CD4-positive, alpha-beta T cell treated with Interferon alpha-2 for 1 hour (primary cell): ENCODE data around the gene EXOC1L.
A peak's percentile ranks its signal among the peaks of the same experiment; 100 is the strongest.
"Not testable (repeated sequence)": the region's sequence is repeated elsewhere in the genome, so short reads cannot be mapped to it uniquely, and the experiment has no call there.

Source experiments
- DNase-seq, 2 donors: peaks; one replicate each; pipeline ENCODE4 v3.0.0-alpha.2; 2020 to 2022

The EXOC1L gene

DNA sequence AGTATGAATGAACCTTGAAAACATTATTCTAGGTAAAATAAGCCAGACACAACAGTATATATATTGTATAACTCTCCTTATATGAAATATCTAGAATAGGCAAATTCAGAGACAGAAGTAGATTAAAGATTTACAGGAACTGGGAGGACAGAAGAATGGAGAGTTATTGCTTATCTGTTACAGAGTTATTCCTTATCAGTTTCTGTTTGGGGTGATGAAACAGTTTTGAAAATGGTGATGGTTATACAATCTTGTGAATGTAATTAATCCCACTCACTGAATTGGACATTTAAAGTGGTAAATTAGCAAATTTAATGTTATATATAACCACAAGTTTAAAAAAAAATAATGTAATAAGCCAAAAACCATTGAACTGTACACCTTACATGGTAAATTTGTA lies 19.4 kb downstream of the EXOC1L start:
- DNase-seq: no peak

DNA sequence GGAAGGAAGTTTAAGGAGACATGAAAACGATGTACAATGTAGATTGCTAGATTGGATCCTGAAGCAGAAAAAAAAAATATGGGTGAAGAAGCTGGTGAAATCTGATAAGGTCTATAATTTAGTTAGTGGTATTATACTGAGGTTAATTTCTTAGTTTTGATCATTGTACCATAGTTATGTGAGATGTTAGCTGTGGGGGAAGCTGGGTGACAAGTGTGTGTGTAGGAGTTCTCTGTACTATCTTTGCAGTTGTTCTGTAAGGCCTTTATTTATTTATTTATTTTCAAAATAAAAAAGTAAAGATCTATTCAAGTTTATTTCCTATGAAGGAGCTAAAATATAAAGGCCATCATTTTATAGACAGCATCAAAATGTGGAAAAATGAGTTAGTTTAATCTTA lies 21.4 kb downstream of the EXOC1L start:
- DNase-seq: no peak

DNA sequence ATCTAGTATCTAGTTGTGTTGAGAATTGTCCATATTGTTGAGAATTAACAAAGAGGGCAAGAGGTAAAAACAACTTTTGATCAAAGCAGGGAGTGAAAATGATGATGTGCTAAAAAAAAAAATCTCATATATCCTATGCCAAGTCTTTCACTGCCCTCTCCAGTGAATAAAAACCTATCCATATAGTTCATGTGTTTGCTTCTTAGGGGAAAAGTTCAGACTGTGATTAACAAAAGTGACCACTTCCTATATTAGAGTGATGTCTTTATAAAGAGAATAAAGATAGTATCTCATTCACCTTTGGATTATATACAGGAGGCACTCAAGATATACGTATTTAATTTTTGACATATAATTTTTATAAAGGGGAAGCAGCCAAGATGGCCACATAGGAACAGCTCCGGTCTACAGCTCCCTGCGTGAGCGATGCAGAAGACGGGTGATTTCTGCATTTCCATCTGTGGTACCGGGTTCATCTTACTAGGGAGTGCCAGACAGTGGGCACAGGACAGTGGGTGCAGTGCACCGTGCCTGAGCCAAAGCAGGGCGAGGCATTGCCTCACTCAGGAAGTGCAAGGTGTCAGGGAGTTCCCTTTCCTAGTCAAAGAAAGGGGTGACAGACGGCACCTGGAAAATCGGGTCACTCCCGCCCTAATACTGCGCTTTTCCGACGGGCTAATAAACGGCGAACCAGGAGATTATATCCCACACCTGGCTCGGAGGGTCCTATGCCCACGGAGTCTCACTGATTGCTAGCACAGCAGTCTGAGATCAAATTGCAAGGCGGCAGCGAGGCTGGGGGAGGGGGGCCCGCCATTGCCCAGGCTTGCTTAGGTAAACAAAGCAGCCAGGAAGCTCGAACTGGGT lies 22.0 kb downstream of the EXOC1L start:
- DNase-seq: not testable (repeated sequence)

DNA sequence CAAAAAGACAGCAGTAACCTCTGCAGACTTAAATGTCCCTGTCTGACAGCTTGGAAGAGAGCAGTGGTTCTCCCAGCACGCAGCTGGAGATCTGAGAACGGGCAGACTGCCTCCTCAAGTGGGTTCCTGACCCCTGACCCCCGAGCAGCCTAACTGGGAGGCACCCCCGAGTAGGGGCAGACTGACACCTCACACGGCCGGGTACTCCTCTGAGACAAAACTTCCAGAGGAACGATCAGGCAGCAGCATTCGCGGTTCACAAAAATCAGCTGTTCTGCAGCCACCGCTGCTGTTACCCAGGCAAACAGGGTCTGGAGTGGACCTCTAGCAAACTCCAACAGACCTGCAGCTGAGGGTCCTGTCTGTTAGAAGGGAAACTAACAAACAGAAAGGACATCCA lies 22.7 kb downstream of the EXOC1L start:
- not testable (repeated sequence) for DNase-seq

DNA sequence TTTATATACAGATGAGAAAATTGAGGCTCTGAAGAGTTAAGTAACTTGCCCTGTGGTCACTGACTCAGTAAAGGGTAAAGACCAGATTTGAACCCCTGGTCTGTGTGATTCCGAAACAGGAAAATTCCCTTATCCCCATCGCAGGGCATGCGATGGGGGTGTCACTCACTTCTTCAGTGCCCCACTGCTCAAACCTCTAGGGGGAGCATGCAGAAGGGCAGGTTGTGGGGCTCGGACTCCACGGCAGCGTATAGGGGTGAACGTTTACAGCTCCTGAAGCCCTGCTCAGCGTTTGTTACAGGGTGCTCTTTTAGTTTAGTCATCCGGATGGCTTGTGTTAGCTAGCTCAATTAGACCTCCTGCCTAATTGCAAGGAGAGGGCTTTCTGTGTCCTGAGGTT lies 30.1 kb downstream of the EXOC1L start:
- DNase-seq: no peak

DNA sequence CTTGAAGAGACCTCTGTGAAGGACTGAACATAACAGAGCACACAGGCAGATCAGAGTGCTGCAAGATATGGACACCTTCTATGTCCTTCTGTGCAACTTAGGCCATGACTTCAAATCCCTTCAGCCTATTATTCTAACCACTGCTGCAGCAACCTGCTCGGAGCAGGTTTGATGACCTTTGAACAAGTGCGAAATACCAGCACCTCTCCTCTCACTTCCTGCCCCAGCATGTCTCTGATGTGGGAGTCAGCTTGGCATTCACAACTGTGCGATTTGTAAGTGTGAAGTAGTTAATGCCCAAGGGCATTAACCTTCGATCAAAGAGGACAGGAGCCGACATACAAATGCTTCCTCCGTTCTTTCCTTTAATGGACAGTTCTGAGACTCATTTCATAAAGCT lies 32.3 kb downstream of the EXOC1L start:
- peak in 1 of 2 donors; percentile 26 for DNase-seq

DNA sequence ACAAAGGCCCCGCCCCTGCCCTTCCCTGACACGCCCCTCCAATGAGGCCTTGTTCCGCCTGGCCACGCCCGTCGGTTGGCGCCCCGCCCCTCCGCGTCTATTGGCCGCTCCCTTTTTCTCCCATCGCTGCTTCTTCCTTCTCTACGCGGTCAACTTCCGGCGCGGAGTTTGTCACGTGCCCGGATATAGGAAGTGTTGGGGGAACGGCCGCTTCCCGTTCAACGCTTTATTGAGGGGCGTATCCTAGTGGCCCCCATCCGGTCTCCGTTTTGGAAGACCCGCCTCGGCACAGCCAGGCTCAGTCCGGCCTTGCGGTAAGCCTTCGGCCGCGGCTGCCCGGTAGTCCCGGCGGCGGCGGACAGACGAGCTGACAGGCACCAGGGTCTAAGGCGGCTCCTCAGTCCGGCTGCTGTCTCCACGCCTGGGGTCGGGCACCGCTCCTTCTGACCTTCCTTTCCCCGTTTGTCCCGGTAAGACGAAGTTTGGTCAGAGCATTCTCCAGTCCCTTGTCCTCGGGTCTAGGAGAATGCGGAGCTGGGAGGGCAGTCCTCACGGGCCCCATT lies 34.0 kb downstream of the EXOC1L start, which contains the start of gene EXOC1:
TSS of gene EXOC1 (plus strand) at position 165 of the 563 bp plus-strand sequence. CDS start 4,676 bp downstream, outside the sequence.
- DNase-seq: peak; percentile 95

DNA sequence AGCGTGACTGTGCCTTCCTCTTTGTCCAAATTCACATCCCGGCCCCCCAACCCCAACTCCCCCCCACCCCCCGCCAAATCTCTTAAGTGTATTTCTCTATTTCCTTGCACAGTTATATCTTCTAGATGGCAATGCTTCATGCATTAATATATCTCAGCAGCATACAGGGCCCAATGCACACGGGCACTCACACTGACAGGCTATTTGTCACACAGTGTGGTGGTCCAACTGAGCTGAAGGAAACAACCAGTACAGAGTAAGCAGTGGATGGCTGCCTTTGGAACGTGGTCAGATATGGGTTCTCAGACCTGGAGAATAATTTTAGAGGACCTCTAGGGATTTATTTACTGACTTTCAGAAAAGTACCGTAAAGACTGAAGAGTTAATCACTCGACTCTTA lies 34.5 kb downstream of the EXOC1L start:
- no peak for DNase-seq

DNA sequence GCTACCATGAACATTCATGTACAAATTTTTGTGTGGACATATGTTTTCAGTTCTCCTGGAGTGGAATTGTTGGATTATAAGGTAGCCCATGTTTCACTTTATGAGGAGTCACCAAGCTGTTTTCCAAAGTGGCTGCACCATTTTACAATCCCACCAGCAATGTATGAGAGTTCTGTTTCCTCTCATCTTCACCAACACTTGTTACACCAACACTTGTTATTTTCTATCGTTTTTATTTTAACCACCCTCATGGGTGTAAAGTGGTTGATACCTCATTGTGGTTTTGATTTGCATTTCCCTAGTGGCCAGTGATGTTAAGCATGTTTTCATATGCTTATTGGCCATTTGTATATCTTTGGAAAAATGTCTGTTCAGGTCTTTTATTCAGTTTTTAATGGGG lies 38.0 kb downstream of the EXOC1L start:
- no peak for DNase-seq

DNA sequence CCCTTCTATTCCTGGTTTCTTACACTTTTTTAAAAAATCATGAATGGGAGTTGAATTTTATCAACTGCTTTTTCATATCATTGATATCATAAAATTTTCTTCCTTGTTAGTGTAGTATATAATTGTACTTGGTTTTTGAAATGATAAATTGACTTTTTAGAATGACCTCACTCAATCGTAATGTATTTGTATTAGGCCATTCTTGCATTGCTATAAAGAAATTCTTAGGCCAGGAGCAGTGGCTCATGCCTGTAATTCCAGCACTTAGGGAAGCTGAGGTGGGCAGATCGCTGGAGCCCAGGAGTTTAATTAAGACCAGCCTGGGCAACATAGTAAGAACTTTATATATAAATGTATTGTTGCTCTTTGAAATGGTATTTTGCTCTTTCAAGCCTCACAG lies 40.1 kb downstream of the EXOC1L start:
- DNase-seq: no peak

DNA sequence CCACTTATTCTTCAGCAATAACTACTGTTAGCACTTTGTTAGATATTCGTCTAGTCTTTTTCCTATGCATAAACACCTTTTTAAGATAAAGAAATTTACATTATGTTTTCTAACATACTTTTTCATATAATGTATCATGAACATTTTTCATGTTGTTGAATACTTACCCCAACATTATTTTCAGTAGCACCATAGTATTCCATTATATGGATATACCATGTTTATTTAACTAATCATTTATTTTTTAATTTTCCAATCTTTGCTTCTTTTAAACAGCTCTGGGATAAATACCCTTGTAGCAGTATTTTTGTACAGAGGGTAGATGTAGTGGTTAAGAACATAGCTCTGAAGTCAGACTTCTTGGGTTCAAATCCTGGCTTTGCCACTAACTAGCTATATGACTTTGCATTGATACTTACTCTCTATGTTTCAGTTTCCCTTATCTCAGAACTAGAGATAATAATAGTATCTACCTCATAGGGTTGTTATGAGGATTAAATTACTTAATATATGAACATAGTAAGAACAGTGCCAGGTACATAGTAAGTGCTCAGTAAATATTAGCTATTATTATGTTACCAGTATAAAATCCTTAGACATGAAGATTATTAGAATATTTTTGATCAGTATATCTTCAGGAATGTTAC lies 45.1 kb downstream of the EXOC1L start:
- DNase-seq: no peak

DNA sequence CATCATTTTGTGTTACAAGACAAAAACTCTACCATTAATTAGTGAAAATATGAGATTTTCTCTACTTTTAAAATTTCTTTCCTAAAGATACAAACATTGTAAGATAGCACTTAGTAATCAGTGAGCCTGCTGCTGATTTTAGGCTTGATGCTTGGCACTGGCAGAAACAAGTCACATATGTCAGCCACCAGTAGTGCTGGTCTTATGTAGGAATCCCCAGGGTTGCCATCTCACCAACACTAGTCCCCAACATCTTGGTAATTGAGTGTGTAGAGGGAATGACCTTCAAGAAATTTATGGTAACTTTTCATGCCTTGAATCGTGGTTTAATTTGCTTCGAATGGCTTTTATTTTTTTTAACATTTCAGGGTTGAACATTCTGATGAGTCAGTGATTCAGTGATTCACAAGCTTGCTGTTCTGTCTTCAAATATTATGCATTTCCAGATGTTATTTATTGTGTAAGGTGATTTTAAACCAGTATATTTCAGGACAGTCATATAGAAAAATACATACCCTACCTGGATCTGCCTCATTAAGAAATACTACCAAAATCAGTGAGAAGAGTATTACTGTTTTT lies 45.7 kb downstream of the EXOC1L start:
- DNase-seq: no peak

DNA sequence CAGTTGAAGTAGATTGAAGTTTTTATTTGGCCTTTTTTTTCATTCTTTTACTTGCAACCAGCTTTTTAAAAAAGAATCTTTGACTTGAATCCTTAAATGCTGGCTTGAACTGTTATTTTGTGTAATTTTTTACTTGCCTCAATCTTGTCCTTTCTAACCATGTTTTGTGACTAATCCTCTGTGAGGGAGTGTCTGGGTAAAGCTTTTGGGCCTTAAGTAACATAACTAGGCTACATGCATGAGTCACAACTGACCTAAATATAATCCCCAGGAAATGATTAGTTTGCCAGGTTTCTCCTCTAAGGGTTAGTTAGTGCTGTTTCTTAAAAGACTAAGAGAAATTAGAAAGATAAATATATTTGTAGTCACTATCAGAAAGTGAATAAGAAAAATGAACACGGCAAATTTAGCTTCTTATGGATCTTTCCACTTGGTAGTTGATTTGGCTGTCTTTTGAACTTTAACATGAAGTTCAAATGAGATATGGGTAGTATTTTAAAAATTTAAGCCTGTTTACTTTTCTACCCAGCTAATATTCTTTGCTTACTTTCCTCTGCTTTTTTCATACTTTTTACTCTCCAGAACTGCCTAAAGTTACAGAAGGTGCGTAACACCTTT lies 46.8 kb downstream of the EXOC1L start:
- DNase-seq: peak in 1 of 2 donors; percentile 33

DNA sequence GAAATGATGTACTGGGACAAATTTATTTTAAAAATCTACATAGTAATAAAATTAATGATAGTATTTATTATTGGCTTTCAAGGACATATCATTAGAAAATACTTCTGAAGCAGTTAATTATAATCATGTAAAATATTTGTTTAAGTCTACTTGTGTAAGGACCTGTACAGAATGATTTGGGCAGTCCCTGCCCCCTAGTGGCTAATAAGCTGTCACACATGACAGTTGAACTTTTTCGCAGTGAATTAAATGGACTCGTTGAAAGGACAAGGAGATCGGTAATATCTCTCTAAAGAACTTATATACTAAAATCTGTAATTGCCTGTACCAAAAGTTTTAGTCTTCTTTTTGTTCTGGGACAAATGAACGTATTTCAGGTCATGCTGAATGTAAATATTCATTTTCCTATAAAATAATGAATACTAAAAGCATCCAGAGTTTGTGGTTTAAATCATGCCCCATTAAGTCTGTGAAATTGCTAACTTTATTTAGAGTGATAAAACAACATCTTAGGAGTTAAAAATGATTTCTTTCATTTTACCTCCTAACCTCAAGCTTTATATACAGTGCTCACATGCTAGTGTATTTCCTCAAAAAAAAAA lies 47.5 kb downstream of the EXOC1L start:
- DNase-seq: peak; percentile 36 to 68

DNA sequence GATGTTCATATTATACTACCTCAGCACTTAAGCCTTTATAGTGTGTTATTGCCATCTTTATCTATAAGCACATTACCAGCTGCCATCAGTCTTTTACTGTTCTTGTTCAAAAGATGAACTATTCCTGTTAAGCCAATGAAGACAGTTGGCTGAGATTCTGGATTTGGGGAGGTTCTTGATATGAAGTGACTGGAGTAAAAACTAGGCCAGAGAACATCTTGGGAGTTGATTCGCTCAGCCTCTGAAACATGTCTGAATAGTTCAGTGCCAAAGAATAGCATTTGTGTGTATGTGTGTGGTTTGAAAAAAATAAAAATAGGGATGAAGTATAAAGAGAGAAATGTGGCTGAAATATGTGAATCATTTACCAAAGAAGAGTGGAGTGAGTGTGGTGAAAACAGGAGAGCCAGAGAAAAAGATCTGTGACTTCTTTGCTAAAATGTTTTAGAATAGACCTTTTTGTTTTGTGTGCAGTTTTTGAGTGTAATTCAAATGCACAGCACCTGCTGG lies 49.0 kb downstream of the EXOC1L start:
- DNase-seq: no peak

DNA sequence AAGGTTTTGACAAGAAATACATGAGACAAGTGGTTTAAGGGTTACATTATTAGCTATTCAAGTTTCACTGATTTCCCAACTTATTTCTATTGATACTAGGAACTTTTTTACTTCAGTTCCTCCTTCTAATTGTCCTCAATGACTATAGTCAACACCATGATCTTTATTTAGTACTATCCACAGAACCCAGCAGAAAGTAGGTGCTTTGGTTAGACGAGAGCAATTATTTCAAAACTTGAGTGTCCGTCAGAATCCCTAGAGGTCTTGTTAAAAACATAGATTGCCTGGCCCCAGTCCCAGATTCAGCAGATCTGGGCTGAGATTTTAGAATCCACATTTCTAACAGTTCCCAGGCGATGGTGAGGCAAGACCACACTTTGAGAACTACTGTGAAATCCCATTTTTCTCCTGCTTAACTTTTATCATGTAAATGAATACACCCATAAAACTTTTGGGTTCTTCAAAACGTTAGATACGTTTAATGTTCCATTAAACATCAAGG lies 51.8 kb downstream of the EXOC1L start:
- DNase-seq: no peak

DNA sequence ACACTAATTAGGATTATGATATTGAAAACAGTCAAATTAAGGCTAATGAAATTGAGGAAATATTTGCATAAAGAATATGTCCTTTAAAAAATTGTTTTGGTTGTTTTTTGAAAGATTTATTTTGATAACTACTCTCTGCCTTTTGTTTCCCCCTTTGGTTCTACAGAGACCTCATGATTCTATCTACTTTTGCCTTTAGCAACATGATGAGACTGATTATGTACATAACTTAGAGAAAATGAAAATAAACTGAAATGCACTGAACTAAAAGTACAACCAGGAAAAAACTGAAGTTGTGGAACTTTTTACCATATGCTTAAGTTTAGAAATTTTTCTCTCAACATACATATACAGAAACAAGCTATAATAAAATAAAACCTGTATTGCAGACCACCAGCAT lies 55.2 kb downstream of the EXOC1L start:
- DNase-seq: no peak

DNA sequence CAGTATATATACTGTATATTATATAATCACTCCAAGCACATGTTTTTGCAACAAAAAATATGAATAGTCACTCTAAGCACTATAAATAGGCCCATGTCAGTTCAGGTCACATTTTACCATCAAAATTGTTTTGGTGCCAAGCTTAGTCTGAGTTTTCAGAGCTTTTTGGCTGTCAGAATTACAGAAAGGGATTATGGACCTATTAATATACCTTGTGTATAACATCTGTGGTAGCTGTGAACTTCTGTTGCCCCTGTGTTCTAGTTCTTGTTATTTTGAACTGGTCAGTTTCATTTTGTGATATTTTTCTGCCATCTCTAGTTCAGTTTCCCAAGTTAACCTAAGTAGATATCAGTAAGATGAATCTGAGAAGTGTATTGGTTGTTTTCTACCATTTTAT lies 56.8 kb downstream of the EXOC1L start:
- DNase-seq: no peak

DNA sequence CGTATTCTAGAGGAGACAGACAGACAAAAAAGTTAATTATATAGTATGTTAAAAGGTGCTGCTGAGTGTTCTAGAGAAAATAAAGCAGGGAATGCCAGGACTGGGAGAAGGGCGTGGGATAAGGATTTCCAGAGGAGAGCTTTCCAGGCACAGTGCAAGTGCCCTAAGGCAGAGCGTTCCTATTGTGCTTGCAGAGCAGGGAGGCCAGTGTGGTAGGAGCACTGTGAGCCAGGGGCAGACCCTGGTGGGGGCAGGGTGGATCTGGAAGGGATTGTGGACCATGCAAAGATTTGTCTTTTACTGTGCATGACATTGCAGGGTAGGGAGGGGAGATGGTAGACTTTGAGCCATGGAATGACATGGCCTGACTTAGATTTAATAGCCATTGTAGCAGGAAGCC lies 59.6 kb downstream of the EXOC1L start:
- no peak for DNase-seq

DNA sequence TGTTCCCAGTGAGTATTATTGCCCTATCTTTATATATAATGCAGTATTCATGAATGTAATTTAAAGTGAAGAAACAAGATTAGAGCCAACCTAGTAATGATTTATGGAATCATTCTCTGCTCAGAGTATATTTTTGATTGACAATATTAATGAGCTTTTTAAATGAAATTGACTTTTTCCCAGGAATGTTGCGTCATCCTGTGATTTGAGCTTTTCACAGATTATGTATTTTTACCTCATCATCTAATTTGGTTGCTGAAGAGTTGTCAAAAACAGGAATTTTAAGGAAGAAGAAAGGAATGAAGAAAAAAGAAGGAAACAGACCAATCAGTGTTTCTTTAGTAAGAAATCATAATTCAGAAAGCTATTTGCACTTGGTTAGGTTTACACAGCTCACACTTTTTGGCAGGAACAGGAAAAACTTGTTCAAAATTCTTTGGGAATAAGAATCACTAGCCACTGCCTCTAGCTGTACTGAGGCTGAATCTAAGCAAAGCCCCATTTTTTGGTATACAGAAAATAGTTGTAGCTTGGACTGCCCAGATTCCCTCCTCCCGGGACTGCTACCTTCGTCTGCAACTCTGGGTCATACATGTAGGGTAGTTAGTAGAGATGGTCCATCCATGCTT lies 61.2 kb downstream of the EXOC1L start:
- no peak for DNase-seq

DNA sequence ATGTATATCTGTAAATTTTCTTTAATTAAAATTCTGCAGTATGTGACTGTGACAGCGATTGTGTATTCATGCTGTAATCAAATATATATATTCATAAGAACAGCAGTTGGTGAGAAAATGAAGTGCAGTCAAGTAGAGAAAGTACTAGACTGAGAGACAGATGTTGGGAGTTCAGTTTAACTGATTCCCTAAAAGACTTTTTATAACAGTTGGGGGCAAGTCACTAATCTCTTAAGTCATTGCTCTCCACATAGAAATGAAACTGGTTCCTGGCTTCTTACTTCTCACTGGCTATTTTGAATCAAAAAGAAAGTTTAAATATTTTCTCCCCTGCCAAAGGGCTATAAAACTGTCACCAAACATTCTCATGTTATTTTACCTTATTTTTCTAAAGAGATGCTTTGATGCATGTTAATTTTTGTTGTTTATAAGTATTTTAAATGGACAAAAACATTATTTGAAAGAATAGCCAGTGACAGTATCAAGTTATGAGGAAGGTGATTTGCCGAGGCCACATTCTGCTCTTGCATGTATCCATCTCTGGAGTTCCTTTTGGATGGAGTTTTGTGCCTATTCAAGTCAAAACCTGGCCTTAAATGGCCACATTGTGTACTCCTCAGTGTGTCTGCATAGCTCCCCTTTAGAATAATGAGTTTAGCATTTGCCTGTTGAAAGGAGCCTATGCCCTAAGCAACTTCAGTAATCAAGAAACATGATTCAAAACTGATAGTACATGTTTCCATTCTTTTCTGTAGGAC lies 64.7 kb downstream of the EXOC1L start:
- DNase-seq: no peak
